ENCODE results near the gene ZEB1. TPM values are rescaled to one million over a fixed set of nuclear protein-coding genes. Genes with fewer than 3 reads are reported as not detected.

ZEB1 gene
- total and polyA plus RNA-seq, 9 donors = 11.0 to 48.4 (median 40.2) TPM

DNA sequence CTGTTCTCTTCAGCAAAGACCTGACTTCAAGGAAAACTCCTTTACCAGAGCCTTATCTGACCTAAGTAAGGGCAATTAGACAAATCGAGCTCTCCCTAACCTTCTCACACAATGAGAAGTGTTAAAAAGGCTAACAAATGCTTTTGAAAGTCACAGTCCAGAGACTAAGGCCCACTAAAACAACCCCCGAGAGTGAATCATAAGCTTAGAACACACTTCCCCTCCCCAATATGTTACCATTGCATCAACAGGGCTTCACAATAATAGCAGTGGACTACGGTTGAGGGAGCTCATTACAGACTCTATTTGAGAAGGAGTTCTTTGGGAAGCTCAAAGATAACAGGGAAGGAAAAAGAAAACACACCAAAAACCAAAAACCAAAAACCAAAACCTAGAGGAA is 28.6 kb upstream of the ZEB1 start:
- intact Hi-C loops (cut with DNase I) = no loop called here
- 80 to 87% (median 83%) methylated on average over 3 of the region's 3 CpGs for WGBS, 3 donors
- no peak for TF ChIP-seq POLR2A (IDR thresholded peaks at IDR 0.05)
- TF ChIP-seq, protein P1, sequence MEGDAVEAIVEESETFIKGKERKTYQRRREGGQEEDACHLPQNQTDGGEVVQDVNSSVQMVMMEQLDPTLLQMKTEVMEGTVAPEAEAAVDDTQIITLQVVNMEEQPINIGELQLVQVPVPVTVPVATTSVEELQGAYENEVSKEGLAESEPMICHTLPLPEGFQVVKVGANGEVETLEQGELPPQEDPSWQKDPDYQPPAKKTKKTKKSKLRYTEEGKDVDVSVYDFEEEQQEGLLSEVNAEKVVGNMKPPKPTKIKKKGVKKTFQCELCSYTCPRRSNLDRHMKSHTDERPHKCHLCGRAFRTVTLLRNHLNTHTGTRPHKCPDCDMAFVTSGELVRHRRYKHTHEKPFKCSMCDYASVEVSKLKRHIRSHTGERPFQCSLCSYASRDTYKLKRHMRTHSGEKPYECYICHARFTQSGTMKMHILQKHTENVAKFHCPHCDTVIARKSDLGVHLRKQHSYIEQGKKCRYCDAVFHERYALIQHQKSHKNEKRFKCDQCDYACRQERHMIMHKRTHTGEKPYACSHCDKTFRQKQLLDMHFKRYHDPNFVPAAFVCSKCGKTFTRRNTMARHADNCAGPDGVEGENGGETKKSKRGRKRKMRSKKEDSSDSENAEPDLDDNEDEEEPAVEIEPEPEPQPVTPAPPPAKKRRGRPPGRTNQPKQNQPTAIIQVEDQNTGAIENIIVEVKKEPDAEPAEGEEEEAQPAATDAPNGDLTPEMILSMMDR (IDR thresholded peaks at IDR 0.05) = no peak
- TF ChIP-seq EP300 (IDR thresholded peaks at IDR 0.05) = no peak

DNA sequence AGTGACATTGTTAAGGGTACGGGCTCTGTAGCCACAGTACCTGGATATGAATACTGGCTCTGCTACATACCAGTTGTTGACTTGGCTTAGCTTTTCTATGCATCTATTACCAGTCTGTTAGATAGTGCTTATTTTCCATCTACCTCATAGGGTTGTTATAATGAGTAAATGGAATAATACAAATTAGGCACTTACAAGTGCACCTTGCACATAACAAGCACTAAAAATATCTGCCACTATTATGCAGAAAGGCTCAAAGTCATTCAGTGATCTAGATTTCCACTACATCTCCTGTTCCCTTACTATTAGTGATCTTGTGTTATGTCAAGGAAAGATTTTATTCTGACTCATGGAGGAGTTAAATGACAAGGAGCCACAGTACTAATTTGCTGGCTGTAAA is 27.9 kb upstream of the ZEB1 start:
- intact Hi-C loops (cut with DNase I) = no loop called here
- Histone ChIP-seq H3K4me3 (no peak overlapping the region), H3K9me3 (no peaks in the 10 kb centered on the region), H3K27me3 (no peaks in the 10 kb centered on the region), H3K27ac (no peak overlapping the region), H3K4me1 (ENCODE audit: insufficient read depth) (no peaks in the 10 kb centered on the region), H3K36me3 (no peaks in the 10 kb centered on the region)
- DNase-seq = no peak
- TF ChIP-seq EP300 (IDR thresholded peaks at IDR 0.05) (no peak), POLR2A (IDR thresholded peaks at IDR 0.05) (no peak)
- TF ChIP-seq, protein P1 (IDR thresholded peaks at IDR 0.05) = no peak
- 93 to 100% (median 97%) methylated on average over 1 of the region's 1 CpG for WGBS, 3 donors

More for the DNA sequence above, 28.6 kb upstream of the ZEB1 start:
- H3K4me1 ChIP-seq (ENCODE audit: insufficient read depth) = no peaks in the 10 kb centered on the region
- DNase-seq = no peak
- no peaks in the 10 kb centered on the region for H3K9me3 ChIP-seq
- no peaks in the 10 kb centered on the region for H3K36me3 ChIP-seq
- no peaks in the 10 kb centered on the region for H3K27me3 ChIP-seq
- no peak overlapping the region for H3K27ac ChIP-seq
- H3K4me3 ChIP-seq = no peak overlapping the region

DNA sequence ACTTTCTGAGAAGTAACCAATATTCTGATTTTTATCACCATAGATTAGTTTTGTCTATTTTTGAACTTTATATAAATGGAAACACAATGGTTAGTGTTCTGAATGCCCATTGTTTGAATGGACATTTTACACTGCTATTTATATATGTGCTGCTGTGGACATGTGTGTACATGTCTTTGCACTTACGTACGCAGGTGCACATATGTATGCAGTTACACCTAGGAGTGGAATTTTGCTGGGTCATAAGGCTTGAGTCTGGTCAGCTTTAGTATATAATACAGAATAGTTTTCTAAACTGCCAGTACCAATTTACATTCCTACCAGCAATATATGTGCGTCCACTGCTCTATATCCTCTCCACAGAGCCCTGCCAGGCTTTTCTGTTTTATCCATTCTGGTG is 24.5 kb upstream of the ZEB1 start:
- Histone ChIP-seq H3K27me3 (no peaks in the 10 kb centered on the region), H3K27ac (no peak overlapping the region), H3K36me3 (no peaks in the 10 kb centered on the region), H3K4me1 (ENCODE audit: insufficient read depth) (no peaks in the 10 kb centered on the region), H3K4me3 (no peak overlapping the region), H3K9me3 (no peaks in the 10 kb centered on the region)
- TF ChIP-seq, protein P1 (IDR thresholded peaks at IDR 0.05) = no peak
- TF ChIP-seq POLR2A (IDR thresholded peaks at IDR 0.05) (no peak), EP300 (IDR thresholded peaks at IDR 0.05) (no peak)
- intact Hi-C loops (cut with DNase I) = no loop called here
- no peak for DNase-seq
- WGBS, 3 donors = 95 to 98% (median 96%) methylated on average over 3 of the region's 3 CpGs

DNA sequence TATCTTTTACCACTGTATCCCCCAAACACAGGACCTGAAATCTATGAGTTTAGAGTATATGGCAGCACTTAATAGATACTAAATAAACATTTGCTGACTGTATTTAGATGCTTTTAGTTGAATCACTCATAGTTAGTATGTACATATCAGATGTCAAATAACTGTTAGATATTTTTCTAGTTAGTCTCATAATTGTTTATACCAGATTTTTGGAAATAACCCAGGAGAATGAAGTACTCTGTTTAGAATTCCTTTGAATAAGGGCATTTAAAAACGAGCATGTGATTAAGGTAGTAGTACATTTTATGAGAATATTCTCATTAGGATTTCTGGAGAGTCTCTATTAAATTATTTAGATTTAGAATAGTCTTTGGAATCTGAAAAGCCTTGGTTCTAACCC is 22.3 kb upstream of the ZEB1 start:
- TF ChIP-seq, protein P1 (IDR thresholded peaks at IDR 0.05) = no peak
- TF ChIP-seq EP300 (IDR thresholded peaks at IDR 0.05) = no peak
- no peak for TF ChIP-seq POLR2A (IDR thresholded peaks at IDR 0.05)
- intact Hi-C loops (cut with DNase I) = no loop called here
- 69 to 78% (median 70%) methylated on average over 1 of the region's 1 CpG for WGBS, 3 donors
- Histone ChIP-seq H3K9me3 (no peaks in the 10 kb centered on the region), H3K27me3 (no peaks in the 10 kb centered on the region), H3K27ac (no peak overlapping the region), H3K36me3 (no peaks in the 10 kb centered on the region), H3K4me3 (no peak overlapping the region), H3K4me1 (ENCODE audit: insufficient read depth) (no peaks in the 10 kb centered on the region)
- DNase-seq = no peak

Measured in ovary (tissue), 9 donors.